ENCODE data around the gene BNIPL.
A peak's percentile ranks its signal among the peaks of the same experiment; 100 is the strongest.

Gene BNIPL

GRCh38 chr1:151058692-151059091 is 22.3 kb downstream of the BNIPL start:
- no peak for DNase-seq (ENCODE audit: low read depth)

DNA sequence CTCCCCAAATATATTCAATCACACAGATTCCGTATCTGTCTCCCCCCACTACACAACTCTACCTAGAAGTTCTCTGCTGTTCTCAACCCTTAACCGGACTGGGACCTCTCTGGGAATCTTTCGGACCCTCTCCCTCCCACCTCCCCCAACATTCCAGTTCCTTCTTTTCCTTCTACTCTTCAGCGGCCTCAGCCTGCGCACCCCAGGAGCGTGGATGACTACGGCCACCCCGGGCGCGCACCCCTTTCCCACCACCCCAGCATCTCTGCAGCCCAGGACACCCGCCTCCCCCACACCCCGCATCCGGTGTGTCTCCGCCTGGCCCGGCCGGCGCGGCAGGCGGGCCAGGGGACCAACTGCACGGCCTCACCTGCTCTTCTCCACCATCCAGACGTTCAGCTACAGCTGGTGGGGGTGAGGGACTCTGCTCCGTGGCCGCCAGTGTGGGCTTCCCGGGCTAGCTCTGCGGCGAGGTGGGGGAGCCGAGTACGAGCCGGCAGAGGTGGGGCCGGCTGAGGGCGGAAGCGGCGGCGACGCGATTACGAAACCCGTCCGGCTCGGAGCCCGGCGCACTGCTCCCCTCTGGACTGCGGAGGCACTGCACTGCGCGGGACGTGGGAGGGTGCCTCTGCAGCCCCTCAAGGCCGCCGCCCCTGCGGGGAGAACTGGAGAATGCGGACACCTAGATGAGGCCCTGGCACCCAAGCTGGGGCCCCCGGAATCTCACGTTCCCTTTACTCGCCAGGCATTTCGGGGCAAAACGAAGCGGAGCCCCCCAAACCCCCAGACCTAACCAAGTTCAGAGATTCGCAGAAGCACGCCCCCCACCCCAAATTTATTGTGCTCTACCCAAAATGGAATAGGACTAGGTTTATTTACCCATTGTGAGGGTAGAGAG is 23.0 kb downstream of the BNIPL start, which contains the start of gene CDC42SE1:
Gene CDC42SE1 (minus strand): TSS at position 514 of the 898 bp plus-strand sequence. CDS start 3,892 bp downstream, outside the sequence.
- peak; percentile 68 for DNase-seq (ENCODE audit: low read depth)

- DNase-seq (ENCODE audit: low read depth), result no peak
Measured at GRCh38 chr1:151060007-151060656, 23.7 kb downstream of the BNIPL start, which contains the start of gene MLLT11. MLLT11 (plus strand) TSS chr1:151060397; CDS start chr1:151067225, 6,828 bp downstream.

- DNase-seq (ENCODE audit: low read depth), result no peak
Measured at GRCh38 chr1:151060657-151061421, 24.5 kb downstream of the BNIPL start.

DNA sequence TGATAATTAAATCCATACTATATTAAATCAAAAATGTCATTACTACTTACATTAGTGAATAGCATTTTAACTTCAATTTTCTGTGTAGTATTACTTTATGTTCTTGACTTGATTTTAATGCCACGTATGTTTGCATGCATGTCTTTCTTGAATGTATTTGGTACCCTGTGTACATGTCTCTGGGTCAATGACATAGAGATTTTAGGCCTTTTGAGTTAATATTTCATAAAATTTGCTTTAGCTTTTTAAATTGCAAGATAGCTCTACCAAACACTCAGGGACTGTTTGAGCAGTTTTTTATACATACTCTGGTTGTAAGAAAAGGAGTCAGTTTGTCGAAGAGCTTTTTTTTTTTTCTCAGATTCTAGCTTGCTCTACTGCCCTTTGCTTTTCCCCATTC is 25.3 kb downstream of the BNIPL start:
- DNase-seq (ENCODE audit: low read depth), result no peak

DNA sequence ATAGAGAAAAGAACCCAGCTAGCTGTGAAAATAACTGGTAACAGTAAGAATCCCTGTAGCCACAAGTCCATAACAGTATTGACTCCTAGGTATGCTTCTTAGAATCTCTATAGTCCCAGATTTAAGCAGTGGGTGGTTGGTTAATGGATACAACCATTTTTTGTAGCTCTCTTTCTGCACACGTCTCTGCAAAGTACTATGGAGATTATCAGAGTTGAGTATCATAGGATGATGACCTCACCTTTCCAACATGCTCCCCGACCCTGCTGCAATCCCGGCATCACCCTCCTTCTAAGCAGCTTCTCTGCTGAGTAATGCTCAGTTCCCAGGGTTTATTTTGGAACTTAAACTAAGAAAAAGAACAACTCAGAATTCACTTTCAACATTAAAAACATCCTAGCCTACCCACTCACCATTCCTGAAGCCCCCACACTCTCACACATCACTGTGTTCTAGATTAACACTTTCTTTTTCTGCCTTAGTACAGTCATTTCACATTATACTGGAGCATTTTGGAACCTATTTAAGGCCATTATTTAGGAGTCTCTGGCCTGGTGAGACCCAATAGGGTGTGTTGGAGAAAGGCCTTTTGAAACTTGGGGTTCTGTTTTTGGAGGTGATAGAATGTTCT is 26.5 kb downstream of the BNIPL start:
- DNase-seq (ENCODE audit: low read depth), result no peak

- DNase-seq (ENCODE audit: low read depth), result no peak
Measured at GRCh38 chr1:151065089-151065645, 28.8 kb downstream of the BNIPL start.

DNA sequence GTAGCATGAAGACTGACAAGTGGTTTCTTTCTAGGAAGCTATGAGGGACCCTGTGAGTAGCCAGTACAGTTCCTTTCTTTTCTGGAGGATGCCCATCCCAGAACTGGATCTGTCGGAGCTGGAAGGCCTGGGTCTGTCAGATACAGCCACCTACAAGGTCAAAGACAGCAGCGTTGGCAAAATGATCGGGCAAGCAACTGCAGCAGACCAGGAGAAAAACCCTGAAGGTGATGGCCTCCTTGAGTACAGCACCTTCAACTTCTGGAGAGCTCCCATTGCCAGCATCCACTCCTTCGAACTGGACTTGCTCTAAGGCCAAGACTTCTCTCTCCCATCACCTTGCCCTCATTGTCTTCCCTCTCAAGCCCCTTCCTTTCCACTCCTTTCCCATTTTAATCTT is 30.8 kb downstream of the BNIPL start:
- DNase-seq (ENCODE audit: low read depth), result no peak

GRCh38 chr1:151069103-151069486 is 32.7 kb downstream of the BNIPL start:
- no peak for DNase-seq (ENCODE audit: low read depth)

GRCh38 chr1:151070474-151071276 is 34.3 kb downstream of the BNIPL start, which contains the start of gene GABPB2:
GABPB2 (plus strand) TSS chr1:151070761; CDS start chr1:151088190, 17,429 bp downstream.
- peak; percentile 79 for DNase-seq (ENCODE audit: low read depth)

DNA sequence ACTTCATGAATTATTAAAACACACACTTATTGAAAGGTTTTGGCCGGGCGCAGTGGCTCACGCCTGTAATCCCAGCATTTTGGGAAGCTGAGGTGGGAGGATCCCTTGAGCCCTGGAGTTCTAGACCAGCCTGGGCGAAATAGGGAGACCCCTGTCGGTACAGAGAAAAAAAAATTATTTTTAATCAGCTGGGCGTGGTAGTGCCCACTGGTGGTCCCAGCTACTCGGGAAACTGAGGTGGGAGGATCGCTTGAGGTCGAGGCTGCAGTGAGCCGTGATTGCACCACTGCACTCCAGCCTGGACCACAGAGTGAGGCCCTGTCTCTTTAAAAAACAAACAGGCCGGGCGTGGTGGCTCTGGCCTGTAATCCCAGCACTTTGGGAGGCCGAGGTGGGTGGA is 35.8 kb downstream of the BNIPL start:
- no peak for DNase-seq (ENCODE audit: low read depth)

- DNase-seq (ENCODE audit: low read depth), result no peak
Measured at GRCh38 chr1:151085953-151086559, 49.7 kb downstream of the BNIPL start.

Measured in stimulated activated CD8-positive, alpha-beta memory T cell treated with anti-CD3 and anti-CD28 coated beads, Interleukin-7, amount 100 ng/mL, for 24 hours (primary cell).